ENCODE data around the gene TCF4.

TCF4 gene

GRCh38 chr18:55404136-55404830 lies 183.7 kb downstream of the TCF4 start:
- no peak for DNase-seq

GRCh38 chr18:55403421-55403949 lies 184.5 kb downstream of the TCF4 start:
- DNase-seq, result no peak

- no peak for DNase-seq
These were observed 185.1 kb downstream of the TCF4 start for GRCh38 chr18:55402731-55403405.

- DNase-seq, result no peak
These were observed 186.3 kb downstream of the TCF4 start for GRCh38 chr18:55401638-55402191.

- no peak for DNase-seq
These were observed 187.1 kb downstream of the TCF4 start for GRCh38 chr18:55400590-55401541.

GRCh38 chr18:55400081-55400480 lies 187.9 kb downstream of the TCF4 start:
- DNase-seq, result no peak

GRCh38 chr18:55398858-55399257 lies 189.1 kb downstream of the TCF4 start:
- DNase-seq, result no peak

- no peak for DNase-seq
These were observed 191.0 kb downstream of the TCF4 start for GRCh38 chr18:55396979-55397378.

- DNase-seq, result no peak
These were observed 191.6 kb downstream of the TCF4 start for GRCh38 chr18:55396267-55396905.

- DNase-seq, result no peak
These were observed 192.2 kb downstream of the TCF4 start for GRCh38 chr18:55395799-55396198.

- DNase-seq, result no peak
These were observed 197.1 kb downstream of the TCF4 start for GRCh38 chr18:55390898-55391297.

- no peak for DNase-seq
These were observed 200.6 kb downstream of the TCF4 start for GRCh38 chr18:55387139-55387984.

GRCh38 chr18:55386545-55386944 lies 201.4 kb downstream of the TCF4 start:
- DNase-seq, result no peak

GRCh38 chr18:55385770-55386169 lies 202.2 kb downstream of the TCF4 start:
- DNase-seq, result no peak

- DNase-seq, result no peak
These were observed 203.3 kb downstream of the TCF4 start for GRCh38 chr18:55384551-55385275.

GRCh38 chr18:55384115-55384514 lies 203.9 kb downstream of the TCF4 start:
- no peak for DNase-seq

GRCh38 chr18:55382277-55382805 lies 205.7 kb downstream of the TCF4 start:
- no peak for DNase-seq

- no peak for DNase-seq
These were observed 206.7 kb downstream of the TCF4 start for GRCh38 chr18:55381277-55381676.

- DNase-seq, result no peak
These were observed 207.4 kb downstream of the TCF4 start for GRCh38 chr18:55380589-55380988.

- no peak for DNase-seq
These were observed 211.6 kb downstream of the TCF4 start for GRCh38 chr18:55376387-55376786.

All from CD4-positive, alpha-beta T cell treated with Interferon gamma for 1 hour (primary cell).